Prostate gland (tissue), 2 donors: ENCODE measurements around the gene NTSR2. TPM values are rescaled to one million over a fixed set of nuclear protein-coding genes. Genes with fewer than 3 reads are reported as not detected.

ENCODE experiments used
- DNase-seq: peaks from one replicate; pipeline ENCODE4 v3.0.0-alpha.2; 2019; ENCODE audit warnings: low spot score
- H3K27ac ChIP-seq, 2 donors: fragments of 200-600 bp; sonication (generic); 2 replicates each; pipeline ENCODE4 v1.5.1; 2017 to 2019
- H3K27me3 ChIP-seq: fragments of 200-600 bp; sonication (generic); replicated peaks from 2 replicates; pipeline ENCODE4 v1.5.1; 2019; ENCODE audit not compliant: insufficient read depth
- H3K36me3 ChIP-seq, 2 donors: fragments of 200-600 bp; sonication (generic); 1 replicate in 1 of 2; 2 replicates in 1 of 2; pipeline versions ENCODE4 v1.5.1 to v1.8.1; 2017 to 2019
- H3K4me1 ChIP-seq: fragments of 200-600 bp; sonication (generic); replicated peaks from 2 replicates; pipeline ENCODE4 v1.5.1; 2019
- H3K4me3 ChIP-seq, 2 donors: fragments of 200-600 bp; sonication (generic); 2 replicates each; pipeline ENCODE4 v1.5.1; 2017 to 2019
- H3K9me3 ChIP-seq: fragments of 200-600 bp; sonication (generic); 2 replicates; pipeline ENCODE4 v1.5.1; 2017
- CTCF ChIP-seq, 4 experiments: fragments of 200-600 bp in 2 of 4; fragments of 450-650 bp in 2 of 4; sonication (generic) in 2 of 4; IDR thresholded peaks; 1 replicate in 3 of 4; 2 replicates in 1 of 4; pipeline ENCODE4 v1.5.1; 2016 to 2019; ENCODE audit warnings: antibody characterized with exemption in 4 of 4, mild to moderate bottlenecking in 2 of 4, moderate library complexity in 2 of 4
- POLR2A ChIP-seq: fragments of 450-650 bp; IDR thresholded peaks from one replicate; pipeline ENCODE4 v1.6.1; 2016; ENCODE audit warnings: antibody characterized with exemption, mild to moderate bottlenecking
- POLR2AphosphoS5 ChIP-seq: sonication (generic); formaldehyde crosslinking; IDR thresholded peaks from one replicate; pipeline ENCODE4 v1.6.1; 2017; ENCODE audit warnings: antibody characterized with exemption
- WGBS: methylation state at CpG from one replicate; pipeline ENCODE4 v1.1.5; 2018; 5-methylcytosine and 5-hydroxymethylcytosine counted together
- intact Hi-C: fragments of 100-400 bp; cut with DNase I; formaldehyde crosslinking; loops from one replicate; pipeline ENCODE4 v1.14.2; 2022
- total RNA-seq, 2 donors: library from RNA; depleted of rRNA; stranded (reverse); fragments of >200 nt; gene quantifications; one replicate each; pipeline ENCODE4 v1.1.0, GENCODE V29; 2016

Gene NTSR2
- total RNA-seq, 2 donors from 2014 or later = 0.34 TPM; not detected in 1

DNA sequence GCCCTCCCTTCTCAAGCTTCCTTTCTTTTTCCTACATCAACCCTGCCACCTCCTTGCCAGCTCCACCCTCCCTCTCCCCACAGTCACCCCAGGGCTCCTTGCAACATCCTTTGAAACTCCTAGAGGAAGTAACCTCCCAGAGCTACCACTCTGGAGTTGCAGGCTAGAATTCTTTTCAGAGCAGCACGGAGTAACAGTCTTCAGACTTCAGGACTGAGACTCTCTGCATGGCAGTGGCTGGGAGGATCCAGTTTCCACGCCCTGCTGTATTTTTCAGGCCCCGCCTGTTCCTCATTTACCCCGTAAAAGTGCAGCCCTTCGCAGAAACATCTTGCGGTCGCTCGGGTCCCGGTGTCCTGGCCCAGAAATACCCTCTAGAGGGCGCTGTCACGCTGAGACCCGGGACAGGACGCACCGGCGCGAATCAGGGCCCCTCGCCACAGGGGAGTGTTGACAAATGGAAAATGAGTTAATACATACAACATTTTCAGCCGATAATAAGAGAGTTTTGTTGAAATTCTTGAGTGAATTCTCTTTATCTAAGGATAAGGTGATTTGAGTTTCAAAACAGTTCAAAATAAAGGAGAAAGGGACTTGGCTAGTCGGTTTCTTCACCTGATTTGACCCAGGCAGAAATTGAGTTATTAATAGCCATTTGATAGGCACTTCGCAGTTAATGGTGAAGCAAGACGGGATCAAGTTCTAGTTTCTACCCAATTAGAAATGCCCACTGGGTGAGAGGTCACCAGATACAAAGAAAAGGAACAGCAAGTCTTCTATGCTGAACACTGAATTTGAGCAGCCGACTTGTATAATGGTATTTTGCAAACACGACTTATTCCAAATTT, 18.5 kb upstream of the NTSR2 start:
- Histone ChIP-seq H3K4me3 (no peak overlapping the region), H3K9me3 (no peaks in the 10 kb centered on the region), H3K4me1 (no peaks in the 10 kb centered on the region), H3K36me3 (no peaks in the 10 kb centered on the region), H3K27ac (no peak overlapping the region), H3K27me3 (no peaks in the 10 kb centered on the region)
- DNase-seq = peak; percentile 65
- intact Hi-C loops = loop anchor here (10.0 kb wide), 1 partner anchor 214 kb away; no protein-coding TSS in a partner anchor
- 10% methylated on average over 23 of the region's 23 CpGs for WGBS
- TF ChIP-seq POLR2A = no peak
- peak; percentile 52 to 76 (median 72) for TF ChIP-seq CTCF (IDR thresholded peaks at IDR 0.05)
- TF ChIP-seq POLR2AphosphoS5 = peak; percentile 54

- intact Hi-C loops = loop anchor here (10.0 kb wide), 1 partner anchor 213 kb away; no protein-coding TSS in a partner anchor
- WGBS = 81% methylated on average over 9 of the region's 9 CpGs
Observed at GRCh38 chr2:11687736-11688135, 17.7 kb upstream of the NTSR2 start.

GRCh38 chr2:11685906-11686470, 16.0 kb upstream of the NTSR2 start:
- WGBS = 94% methylated on average over 10 of the region's 10 CpGs
- no peaks in the 10 kb centered on the region for H3K9me3 ChIP-seq
- no peaks in the 10 kb centered on the region for H3K36me3 ChIP-seq
- H3K27me3 ChIP-seq = no peaks in the 10 kb centered on the region
- intact Hi-C loops = loop anchor here (10.0 kb wide), 1 partner anchor 211 kb away; no protein-coding TSS in a partner anchor
- H3K27ac ChIP-seq = no peak overlapping the region
- DNase-seq = no peak
- TF ChIP-seq POLR2A (no peak), POLR2AphosphoS5 (no peak), CTCF (IDR thresholded peaks at IDR 0.05) (no peak)
- no peak overlapping the region for H3K4me3 ChIP-seq
- H3K4me1 ChIP-seq = no peaks in the 10 kb centered on the region

More at GRCh38 chr2:11687736-11688135, 17.7 kb upstream of the NTSR2 start:
- H3K27me3 ChIP-seq = no peaks in the 10 kb centered on the region
- no peak for DNase-seq
- no peak overlapping the region for H3K27ac ChIP-seq
- no peaks in the 10 kb centered on the region for H3K4me1 ChIP-seq
- no peaks in the 10 kb centered on the region for H3K9me3 ChIP-seq
- no peaks in the 10 kb centered on the region for H3K36me3 ChIP-seq
- H3K4me3 ChIP-seq = no peak overlapping the region
- TF ChIP-seq CTCF (IDR thresholded peaks at IDR 0.05) = no peak
- TF ChIP-seq POLR2AphosphoS5 = no peak
- TF ChIP-seq POLR2A = no peak

DNA sequence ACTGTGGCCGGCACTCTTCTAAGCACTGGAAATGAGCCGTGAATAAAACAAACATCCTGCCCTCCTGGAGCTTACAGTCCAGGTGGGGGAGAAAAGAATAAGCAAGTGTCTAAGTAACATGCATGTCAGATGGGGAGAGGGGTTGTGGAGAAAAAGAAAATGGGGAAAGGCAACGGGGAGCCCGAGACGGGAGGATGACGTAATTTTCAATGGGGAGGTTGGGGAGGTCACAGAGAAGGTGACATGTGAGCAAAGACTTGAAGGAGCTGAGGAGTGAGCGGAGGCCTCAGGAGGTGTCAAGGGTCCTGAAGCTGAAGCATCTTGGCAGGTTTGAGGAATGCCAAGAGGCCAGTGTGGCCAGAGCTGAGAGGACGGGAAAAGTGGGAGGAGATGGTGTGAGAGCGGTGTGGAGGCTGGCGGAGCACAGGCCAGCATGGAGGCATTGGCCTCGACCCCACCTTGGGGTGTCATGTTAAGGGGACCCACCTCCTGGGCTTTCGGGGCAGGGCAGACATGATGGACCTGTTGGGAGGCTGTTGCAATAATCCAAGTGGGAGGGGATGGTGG, 15.0 kb upstream of the NTSR2 start:
- Histone ChIP-seq H3K27me3 (no peaks in the 10 kb centered on the region), H3K27ac (no peak overlapping the region), H3K9me3 (no peaks in the 10 kb centered on the region), H3K36me3 (no peaks in the 10 kb centered on the region), H3K4me1 (no peaks in the 10 kb centered on the region), H3K4me3 (no peak overlapping the region)
- intact Hi-C loops = loop anchor here (10.0 kb wide), 1 partner anchor 210 kb away; no protein-coding TSS in a partner anchor
- WGBS = 82% methylated on average over 12 of the region's 12 CpGs
- TF ChIP-seq POLR2AphosphoS5 (no peak), POLR2A (no peak), CTCF (IDR thresholded peaks at IDR 0.05) (no peak)
- no peak for DNase-seq
